Caco-2 (cell line): ENCODE data around the gene C9orf78. TPM values are rescaled to one million over a fixed set of nuclear protein-coding genes. Genes with fewer than 3 reads are reported as not detected.

Experiments
- BruUV-seq: library from RNA; stranded (reverse); fragments of 400-500 nt; replicated peaks from 2 replicates; lab custom pipeline; 2021; lab: Mats Ljungman, UMichigan
- CTCF ChIA-PET: fragments of 300-600 bp; sonication (Branson Sonifier 250); formaldehyde crosslinking; loops from one replicate; lab custom pipeline; 2022; ENCODE audit warnings: antibody characterized with exemption; lab: Charles Lee
- POLR2A ChIA-PET: fragments of 300-600 bp; sonication (Branson Sonifier 250); formaldehyde crosslinking; loops from one replicate; lab custom pipeline; 2022; ENCODE audit warnings: antibody characterized with exemption; lab: Charles Lee
- DNase-seq, 2 experiments: peaks; one replicate each; pipeline versions ENCODE4 v3.0.0 to v3.0.0-alpha.2; 2020 to 2022
- H3K27me3 ChIP-seq: replicated peaks from 2 replicates; pipeline ENCODE4 v1.6.0; 2011; ENCODE audit warnings: low read length; ENCODE audit not compliant: control insufficient read depth, insufficient read depth
- H3K36me3 ChIP-seq: 2 replicates; pipeline ENCODE4 v1.5.1; 2011; ENCODE audit warnings: low read length; ENCODE audit not compliant: control insufficient read depth, insufficient read depth
- H3K4me1 ChIP-seq: fragments of 250-450 bp; sonication (Bioruptor Pico); 2 replicates; pipeline ENCODE4 v1.5.1; 2020; ENCODE audit warnings: mild to moderate bottlenecking
- H3K4me3 ChIP-seq: 2 replicates; pipeline ENCODE4 v1.5.1; 2011; ENCODE audit warnings: low read depth, mild to moderate bottlenecking, control low read depth, low read length
- H3K9me3 ChIP-seq: fragments of 250-450 bp; sonication (Bioruptor Pico); 2 replicates; pipeline ENCODE4 v1.5.1; 2020; ENCODE audit warnings: mild to moderate bottlenecking, moderate library complexity
- H3K27ac Mint-ChIP-seq: one replicate; pipeline ENCODE4 v1.8.0; 2022; ENCODE audit warnings: mixed read lengths; ENCODE audit not compliant: unreplicated experiment
- H3K27me3 Mint-ChIP-seq: one replicate; pipeline ENCODE4 v1.8.0; 2022; ENCODE audit warnings: mixed read lengths; ENCODE audit not compliant: insufficient read depth, unreplicated experiment
- H3K36me3 Mint-ChIP-seq: one replicate; pipeline ENCODE4 v1.8.0; 2022; ENCODE audit warnings: mild to moderate bottlenecking, mixed read lengths; ENCODE audit not compliant: insufficient read depth, unreplicated experiment
- H3K4me1 Mint-ChIP-seq: one replicate; pipeline ENCODE4 v1.8.0; 2022; ENCODE audit warnings: low read depth, mixed read lengths; ENCODE audit not compliant: unreplicated experiment
- H3K4me3 Mint-ChIP-seq: one replicate; pipeline ENCODE4 v1.8.0; 2022; ENCODE audit warnings: mild to moderate bottlenecking, moderate library complexity, mixed read lengths; ENCODE audit not compliant: unreplicated experiment
- H3K9me3 Mint-ChIP-seq: one replicate; pipeline ENCODE4 v1.8.0; 2022; ENCODE audit warnings: mixed read lengths; ENCODE audit not compliant: unreplicated experiment
- intact Hi-C: fragments of 100-400 bp; cut with micrococcal nuclease; formaldehyde crosslinking; loops from one replicate; pipeline ENCODE4 v1.10.0; 2022; ENCODE audit not compliant: unreplicated experiment
- total RNA-seq: library from RNA; stranded (reverse); gene quantifications from 2 replicates; pipeline ENCODE4 v1.2.3, GENCODE V29; 2022
- TF ChIP-seq, protein P1 (sequence below), 2 experiments: fragments of 200-600 bp in 1 of 2; IDR thresholded peaks; 1 replicate in 1 of 2; 2 replicates in 1 of 2; pipeline versions ENCODE4 v1.5.1 to v1.8.0; 2011 to 2022; ENCODE audit warnings: antibody characterized with exemption in 1 of 2, control low read depth in 1 of 2, inconsistent platforms in 1 of 2, low read depth in 1 of 2, low read length in 1 of 2, mild to moderate bottlenecking in 1 of 2, moderate library complexity in 1 of 2; ENCODE audit not compliant: insufficient read depth in 1 of 2, severe bottlenecking in 1 of 2, unreplicated experiment in 1 of 2

The C9orf78 gene
- total RNA-seq, 1 experiment from 2014 or later: 44.1 TPM

GRCh38 chr9:129826344-129826743, 8.7 kb downstream of the C9orf78 start:
- no peaks in the 10 kb centered on the region for H3K9me3 ChIP-seq
- CTCF ChIA-PET: no interaction called here
- Mint-ChIP-seq H3K27me3 (no peaks in the 10 kb centered on the region), H3K4me3 (no peak overlapping the region), H3K4me1 (peaks cover 6% of the 10 kb centered on the region), H3K27ac (no peak overlapping the region), H3K36me3 (peaks cover 48% of the 10 kb centered on the region), H3K9me3 (no peaks in the 10 kb centered on the region)
- DNase-seq: no peak
- H3K4me3 ChIP-seq: no peak overlapping the region
- TF ChIP-seq, protein P1, sequence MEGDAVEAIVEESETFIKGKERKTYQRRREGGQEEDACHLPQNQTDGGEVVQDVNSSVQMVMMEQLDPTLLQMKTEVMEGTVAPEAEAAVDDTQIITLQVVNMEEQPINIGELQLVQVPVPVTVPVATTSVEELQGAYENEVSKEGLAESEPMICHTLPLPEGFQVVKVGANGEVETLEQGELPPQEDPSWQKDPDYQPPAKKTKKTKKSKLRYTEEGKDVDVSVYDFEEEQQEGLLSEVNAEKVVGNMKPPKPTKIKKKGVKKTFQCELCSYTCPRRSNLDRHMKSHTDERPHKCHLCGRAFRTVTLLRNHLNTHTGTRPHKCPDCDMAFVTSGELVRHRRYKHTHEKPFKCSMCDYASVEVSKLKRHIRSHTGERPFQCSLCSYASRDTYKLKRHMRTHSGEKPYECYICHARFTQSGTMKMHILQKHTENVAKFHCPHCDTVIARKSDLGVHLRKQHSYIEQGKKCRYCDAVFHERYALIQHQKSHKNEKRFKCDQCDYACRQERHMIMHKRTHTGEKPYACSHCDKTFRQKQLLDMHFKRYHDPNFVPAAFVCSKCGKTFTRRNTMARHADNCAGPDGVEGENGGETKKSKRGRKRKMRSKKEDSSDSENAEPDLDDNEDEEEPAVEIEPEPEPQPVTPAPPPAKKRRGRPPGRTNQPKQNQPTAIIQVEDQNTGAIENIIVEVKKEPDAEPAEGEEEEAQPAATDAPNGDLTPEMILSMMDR (IDR thresholded peaks at IDR 0.05; ENCODE audit: insufficient read depth in 1 of 2, low read depth in 1 of 2, low read length in 1 of 2, severe bottlenecking in 1 of 2, unreplicated experiment in 1 of 2): no peak
- POLR2A ChIA-PET: no interaction called here
- H3K36me3 ChIP-seq: no peaks in the 10 kb centered on the region; the same call in 1 of the 2 replicates
- intact Hi-C loops: no loop called here
- no peaks in the 10 kb centered on the region for H3K27me3 ChIP-seq
- H3K4me1 ChIP-seq: no peaks in the 10 kb centered on the region
- no TSS peak for BruUV-seq

DNA sequence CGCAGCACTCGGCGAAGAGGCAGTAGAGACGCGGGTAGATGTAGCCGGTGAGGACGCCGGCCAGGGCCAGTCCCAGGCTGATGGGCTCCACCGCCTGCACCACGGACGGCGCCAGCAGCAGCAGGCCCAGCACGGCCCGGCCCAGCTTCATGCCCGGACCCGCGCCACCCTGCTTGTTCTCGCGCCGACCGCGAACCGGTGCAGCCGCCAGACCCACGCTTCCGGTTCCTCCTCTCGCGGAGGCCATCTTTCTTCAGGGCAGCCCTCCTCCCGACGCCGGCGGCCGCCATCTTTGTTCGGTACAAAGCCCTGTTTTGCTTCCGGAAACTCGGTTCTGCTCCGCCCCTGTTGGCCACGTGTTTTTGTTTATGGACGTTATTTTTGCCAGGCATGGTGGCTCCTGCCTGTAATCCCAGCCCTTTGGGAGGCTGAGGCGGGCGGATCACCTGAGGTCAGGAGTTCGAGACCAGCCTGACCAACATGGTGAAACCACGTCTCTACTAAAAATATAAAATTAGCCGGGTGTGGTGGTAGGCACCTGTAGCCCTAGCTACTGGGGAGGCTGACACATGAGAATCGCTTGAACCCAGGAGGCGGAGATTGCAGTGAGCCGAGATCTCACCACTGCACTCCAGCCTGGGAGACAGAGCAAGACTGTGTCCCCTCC, 11.0 kb downstream of the C9orf78 start, which contains the start of gene TOR1A:
TSS of gene TOR1A (minus strand) at position 202 of the 667 bp plus-strand sequence. CDS start at position 151, 51 bp downstream.
- H3K4me1 ChIP-seq: no peaks in the 10 kb centered on the region
- H3K36me3 ChIP-seq: no peaks in the 10 kb centered on the region; the same call in 1 of the 2 replicates
- DNase-seq: peak; percentile 93 to 95
- POLR2A ChIA-PET: interaction anchor here (1.2 kb wide), 1 partner anchor 152 kb away, joined by 3 read pairs; no protein-coding TSS in a partner anchor
- Mint-ChIP-seq H3K27me3 (no peaks in the 10 kb centered on the region), H3K27ac (peak within 1 kb of the TSS; percentile 81), H3K4me1 (peaks cover 6% of the 10 kb centered on the region), H3K36me3 (peaks cover 30% of the 10 kb centered on the region), H3K9me3 (no peaks in the 10 kb centered on the region), H3K4me3 (peak within 1 kb of the TSS; percentile 90)
- CTCF ChIA-PET: interaction anchor here (0.5 to 0.7 kb wide), 3 partner anchors 22 to 1272 kb away, joined by 3 to 5 read pairs (median 3); no protein-coding TSS in a partner anchor
- H3K4me3 ChIP-seq: peak within 1 kb of the TSS; percentile 100
- H3K27me3 ChIP-seq: no peaks in the 10 kb centered on the region
- BruUV-seq: no TSS peak
- TF ChIP-seq, protein P1 (IDR thresholded peaks at IDR 0.05; ENCODE audit: insufficient read depth in 1 of 2, low read depth in 1 of 2, low read length in 1 of 2, severe bottlenecking in 1 of 2, unreplicated experiment in 1 of 2): no peak
- intact Hi-C loops: loop anchor here (1.0 kb wide), 1 partner anchor 11 kb away; the partner anchor contains the start of genes C9orf78 and USP20
- no peaks in the 10 kb centered on the region for H3K9me3 ChIP-seq

GRCh38 chr9:129823542-129823934, 11.5 kb downstream of the C9orf78 start:
- Histone ChIP-seq H3K36me3 (no peaks in the 10 kb centered on the region), H3K27me3 (no peaks in the 10 kb centered on the region), H3K4me3 (peak overlapping the region; percentile 100), H3K4me1 (no peaks in the 10 kb centered on the region), H3K9me3 (no peaks in the 10 kb centered on the region)
- Mint-ChIP-seq H3K27ac (peak overlapping the region; percentile 81), H3K27me3 (no peaks in the 10 kb centered on the region), H3K4me3 (peak overlapping the region; percentile 90), H3K4me1 (peaks cover 6% of the 10 kb centered on the region), H3K9me3 (no peaks in the 10 kb centered on the region), H3K36me3 (peaks cover 32% of the 10 kb centered on the region)
- ChIA-PET CTCF (interaction anchor here (0.5 to 0.7 kb wide), 3 partner anchors 21 to 1272 kb away, joined by 3 to 5 read pairs (median 3); no protein-coding TSS in a partner anchor), POLR2A (interaction anchor here (0.6 to 1.2 kb wide), 2 partner anchors 152 to 250 kb away, joined by 3 read pairs; no protein-coding TSS in a partner anchor)
- intact Hi-C loops: no loop called here
- no TSS peak for BruUV-seq
- DNase-seq: no peak
- TF ChIP-seq, protein P1 (IDR thresholded peaks at IDR 0.05; ENCODE audit: insufficient read depth in 1 of 2, low read depth in 1 of 2, low read length in 1 of 2, severe bottlenecking in 1 of 2, unreplicated experiment in 1 of 2): no peak
